HL-60 (cell line): Measurements from ENCODE around the gene PNCK.

Source experiments
- DNase-seq, 2 experiments: peaks; one replicate each; pipeline ENCODE4 v3.0.0-alpha.2; 2010 to 2020; ENCODE audit warnings: low read depth in 1 of 2, low spot score in 1 of 2
- H3K27ac ChIP-seq: fragments of 250-450 bp; sonication (Bioruptor Pico); replicated peaks from 2 replicates; pipeline ENCODE4 v1.5.1; 2020; ENCODE audit warnings: mild to moderate bottlenecking, moderate library complexity
- H3K27me3 ChIP-seq: fragments of 250-450 bp; sonication (Bioruptor Pico); 2 replicates; pipeline ENCODE4 v1.5.1; 2021; ENCODE audit warnings: mild to moderate bottlenecking, moderate library complexity; ENCODE audit not compliant: insufficient read depth, poor library complexity, severe bottlenecking
- H3K4me3 ChIP-seq: replicated peaks from 2 replicates; pipeline ENCODE4 v1.5.1; 2011; ENCODE audit warnings: mild to moderate bottlenecking, control low read depth, low read length; ENCODE audit not compliant: insufficient read depth
- GABPA ChIP-seq: IDR thresholded peaks from 2 replicates; pipeline ENCODE4 v1.6.1; 2012; ENCODE audit warnings: low read depth
- POLR2AphosphoS5 ChIP-seq: IDR thresholded peaks from 2 replicates; pipeline ENCODE4 v1.6.1; 2012; ENCODE audit warnings: low read depth
- SPI1 ChIP-seq: IDR thresholded peaks from 2 replicates; pipeline ENCODE4 v1.6.1; 2012; ENCODE audit warnings: low read depth, mild to moderate bottlenecking, borderline replicate concordance
- TF ChIP-seq, protein P1 (sequence below): IDR thresholded peaks from 2 replicates; pipeline ENCODE4 v1.6.1; 2012; ENCODE audit warnings: low read depth; ENCODE audit not compliant: insufficient replicate concordance
- TF ChIP-seq, protein P2 (sequence below): IDR thresholded peaks from one replicate; pipeline ENCODE4 v1.5.1; 2011; ENCODE audit warnings: low read length, control low read depth, inconsistent platforms; ENCODE audit not compliant: insufficient read depth

PNCK gene

DNA sequence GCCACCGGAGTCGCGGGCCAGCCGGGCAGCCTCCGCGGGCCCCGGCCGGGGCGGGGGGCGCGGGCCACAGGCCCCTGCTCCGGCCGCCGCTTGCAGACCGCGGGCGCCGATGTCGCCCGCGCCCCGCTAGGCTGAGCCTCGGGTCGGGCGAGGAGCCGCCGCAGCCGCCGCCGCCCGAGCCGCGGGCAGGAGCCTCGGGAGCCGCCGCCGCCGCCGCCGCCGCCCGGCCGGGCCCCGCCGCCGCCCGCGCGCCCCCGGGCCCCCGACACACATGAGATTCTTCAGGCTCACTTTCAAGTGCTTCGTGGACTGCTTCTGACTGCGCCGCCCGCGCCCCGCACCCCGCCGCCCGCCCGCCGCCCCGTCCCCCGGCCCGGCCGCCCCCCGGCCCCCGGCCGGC, 14.5 kb upstream of the PNCK start:
- H3K27me3 ChIP-seq = no peaks in the 10 kb centered on the region
- H3K4me3 ChIP-seq = no peak overlapping the region
- no peak overlapping the region for H3K27ac ChIP-seq
- DNase-seq = no peak
- TF ChIP-seq POLR2AphosphoS5 (no peak), SPI1 (no peak), GABPA (no peak)
- TF ChIP-seq, protein P1, sequence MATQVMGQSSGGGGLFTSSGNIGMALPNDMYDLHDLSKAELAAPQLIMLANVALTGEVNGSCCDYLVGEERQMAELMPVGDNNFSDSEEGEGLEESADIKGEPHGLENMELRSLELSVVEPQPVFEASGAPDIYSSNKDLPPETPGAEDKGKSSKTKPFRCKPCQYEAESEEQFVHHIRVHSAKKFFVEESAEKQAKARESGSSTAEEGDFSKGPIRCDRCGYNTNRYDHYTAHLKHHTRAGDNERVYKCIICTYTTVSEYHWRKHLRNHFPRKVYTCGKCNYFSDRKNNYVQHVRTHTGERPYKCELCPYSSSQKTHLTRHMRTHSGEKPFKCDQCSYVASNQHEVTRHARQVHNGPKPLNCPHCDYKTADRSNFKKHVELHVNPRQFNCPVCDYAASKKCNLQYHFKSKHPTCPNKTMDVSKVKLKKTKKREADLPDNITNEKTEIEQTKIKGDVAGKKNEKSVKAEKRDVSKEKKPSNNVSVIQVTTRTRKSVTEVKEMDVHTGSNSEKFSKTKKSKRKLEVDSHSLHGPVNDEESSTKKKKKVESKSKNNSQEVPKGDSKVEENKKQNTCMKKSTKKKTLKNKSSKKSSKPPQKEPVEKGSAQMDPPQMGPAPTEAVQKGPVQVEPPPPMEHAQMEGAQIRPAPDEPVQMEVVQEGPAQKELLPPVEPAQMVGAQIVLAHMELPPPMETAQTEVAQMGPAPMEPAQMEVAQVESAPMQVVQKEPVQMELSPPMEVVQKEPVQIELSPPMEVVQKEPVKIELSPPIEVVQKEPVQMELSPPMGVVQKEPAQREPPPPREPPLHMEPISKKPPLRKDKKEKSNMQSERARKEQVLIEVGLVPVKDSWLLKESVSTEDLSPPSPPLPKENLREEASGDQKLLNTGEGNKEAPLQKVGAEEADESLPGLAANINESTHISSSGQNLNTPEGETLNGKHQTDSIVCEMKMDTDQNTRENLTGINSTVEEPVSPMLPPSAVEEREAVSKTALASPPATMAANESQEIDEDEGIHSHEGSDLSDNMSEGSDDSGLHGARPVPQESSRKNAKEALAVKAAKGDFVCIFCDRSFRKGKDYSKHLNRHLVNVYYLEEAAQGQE = no peak
- TF ChIP-seq, protein P2, sequence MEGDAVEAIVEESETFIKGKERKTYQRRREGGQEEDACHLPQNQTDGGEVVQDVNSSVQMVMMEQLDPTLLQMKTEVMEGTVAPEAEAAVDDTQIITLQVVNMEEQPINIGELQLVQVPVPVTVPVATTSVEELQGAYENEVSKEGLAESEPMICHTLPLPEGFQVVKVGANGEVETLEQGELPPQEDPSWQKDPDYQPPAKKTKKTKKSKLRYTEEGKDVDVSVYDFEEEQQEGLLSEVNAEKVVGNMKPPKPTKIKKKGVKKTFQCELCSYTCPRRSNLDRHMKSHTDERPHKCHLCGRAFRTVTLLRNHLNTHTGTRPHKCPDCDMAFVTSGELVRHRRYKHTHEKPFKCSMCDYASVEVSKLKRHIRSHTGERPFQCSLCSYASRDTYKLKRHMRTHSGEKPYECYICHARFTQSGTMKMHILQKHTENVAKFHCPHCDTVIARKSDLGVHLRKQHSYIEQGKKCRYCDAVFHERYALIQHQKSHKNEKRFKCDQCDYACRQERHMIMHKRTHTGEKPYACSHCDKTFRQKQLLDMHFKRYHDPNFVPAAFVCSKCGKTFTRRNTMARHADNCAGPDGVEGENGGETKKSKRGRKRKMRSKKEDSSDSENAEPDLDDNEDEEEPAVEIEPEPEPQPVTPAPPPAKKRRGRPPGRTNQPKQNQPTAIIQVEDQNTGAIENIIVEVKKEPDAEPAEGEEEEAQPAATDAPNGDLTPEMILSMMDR = no peak

DNA sequence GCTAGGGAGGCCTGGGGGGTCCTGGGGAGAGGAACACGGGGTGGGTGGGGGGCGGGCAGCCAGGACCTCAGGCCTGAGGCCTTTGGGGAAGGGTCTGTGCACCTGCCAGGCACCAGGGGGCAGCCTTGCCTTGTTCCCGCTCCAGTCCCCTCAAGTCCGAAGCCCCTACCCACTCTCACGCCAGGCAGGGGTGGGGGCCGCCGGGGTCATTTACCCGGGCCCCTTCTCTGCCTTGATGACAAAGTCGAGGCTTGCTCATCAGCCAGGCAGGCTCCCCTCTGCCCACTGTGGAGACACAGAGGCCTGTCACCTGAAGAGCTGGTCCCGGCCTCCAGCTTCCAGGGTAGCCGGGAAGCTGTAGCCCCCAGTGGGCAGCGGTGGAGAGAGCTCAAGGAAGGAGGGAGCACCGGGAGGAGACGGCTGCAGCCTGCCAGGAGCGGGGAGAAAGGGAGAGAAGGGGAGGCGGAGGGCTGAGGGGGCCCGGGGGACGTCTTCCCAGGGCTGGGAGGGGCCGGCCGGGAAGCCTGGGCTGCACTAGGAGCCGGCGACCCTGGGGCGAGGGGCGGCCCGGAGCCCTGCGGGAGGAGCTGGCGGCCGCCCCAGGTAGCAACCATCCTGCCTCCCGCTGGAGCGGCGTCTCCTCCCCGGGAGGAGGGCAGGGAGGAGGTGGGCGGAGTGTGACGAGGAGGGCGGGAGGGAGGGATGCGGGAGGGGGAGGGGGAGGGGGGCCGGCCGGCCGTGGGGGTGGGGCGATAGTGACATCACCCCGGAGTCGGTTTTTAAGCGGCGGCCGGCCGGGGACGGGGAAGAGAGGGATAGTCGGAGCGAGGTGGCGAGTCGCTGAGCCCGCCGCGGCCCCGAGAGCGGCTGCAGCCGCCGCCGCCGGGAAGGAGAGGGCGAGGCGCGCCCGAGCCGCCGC, 13.8 kb upstream of the PNCK start, which contains the start of gene SLC6A8:
Gene SLC6A8, plus strand, starts transcription at position 806 of the 919 bp plus-strand sequence. CDS start 649 bp downstream, outside the sequence.
- TF ChIP-seq POLR2AphosphoS5 = no peak
- TF ChIP-seq, protein P1 = no peak
- TF ChIP-seq, protein P2 = no peak
- no peak for TF ChIP-seq SPI1
- TF ChIP-seq GABPA = no peak
- no peak for DNase-seq
- H3K27ac ChIP-seq = no peak within 1 kb of the TSS
- no peaks in the 10 kb centered on the region for H3K27me3 ChIP-seq
- no peak within 1 kb of the TSS for H3K4me3 ChIP-seq

DNA sequence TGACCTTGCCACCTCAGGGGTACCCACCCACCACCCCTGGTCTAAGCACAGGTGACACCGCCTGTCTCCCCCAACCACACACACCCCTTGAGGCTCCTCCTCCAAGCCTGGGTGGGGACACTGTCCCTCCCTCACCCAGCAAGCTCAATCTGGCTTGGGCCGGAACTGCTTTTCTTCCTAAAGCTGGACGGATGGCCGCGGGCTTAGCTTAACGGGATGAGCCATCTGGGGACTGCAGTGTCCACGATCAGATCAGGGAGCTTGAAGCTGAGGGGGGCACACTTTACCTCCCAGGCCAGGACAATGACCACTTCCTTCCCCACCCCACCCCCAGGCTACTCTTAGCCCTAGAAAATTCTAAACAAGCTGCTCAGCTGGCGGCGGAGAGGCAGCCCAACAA, 13.1 kb upstream of the PNCK start:
- no peak for DNase-seq
- H3K27me3 ChIP-seq = no peaks in the 10 kb centered on the region
- H3K27ac ChIP-seq = no peak overlapping the region
- no peak overlapping the region for H3K4me3 ChIP-seq
- TF ChIP-seq SPI1 (no peak), POLR2AphosphoS5 (no peak)
- TF ChIP-seq, protein P2 = no peak
